GM12864 (cell line): Measurements from ENCODE around the gene NCS1.

Source experiments
- DNase-seq: peaks from one replicate; pipeline ENCODE4 v3.0.0-alpha.2; 2011; ENCODE audit warnings: low read depth
- H3K4me3 ChIP-seq: 2 replicates; pipeline ENCODE4 v1.5.1; 2011; ENCODE audit warnings: mild to moderate bottlenecking, low read depth, low read length, control low read depth
- CTCF ChIP-seq: IDR thresholded peaks from 2 replicates; pipeline ENCODE4 v1.5.1; 2011; ENCODE audit warnings: low read depth, mild to moderate bottlenecking, moderate library complexity, low read length, control low read depth, inconsistent platforms; ENCODE audit errors: missing control alignments

The NCS1 gene

GRCh38 chr9:130174920-130175321 is 2.7 kb downstream of the NCS1 start:
- no peak overlapping the region for H3K4me3 ChIP-seq
- DNase-seq = no peak
- TF ChIP-seq CTCF = no peak

GRCh38 chr9:130175355-130175754 is 3.2 kb downstream of the NCS1 start:
- no peak overlapping the region for H3K4me3 ChIP-seq
- no peak for TF ChIP-seq CTCF
- no peak for DNase-seq

GRCh38 chr9:130176760-130177159 is 4.6 kb downstream of the NCS1 start:
- TF ChIP-seq CTCF = no peak
- no peak overlapping the region for H3K4me3 ChIP-seq
- no peak for DNase-seq

- H3K4me3 ChIP-seq = no peak overlapping the region
- no peak for DNase-seq
- TF ChIP-seq CTCF = no peak
These were observed 5.9 kb downstream of the NCS1 start for GRCh38 chr9:130177898-130178805.

- H3K4me3 ChIP-seq = no peak overlapping the region
- DNase-seq = no peak
- TF ChIP-seq CTCF = no peak
These were observed 7.2 kb downstream of the NCS1 start for GRCh38 chr9:130179331-130179907.

- H3K4me3 ChIP-seq = no peak overlapping the region
- DNase-seq = no peak
- no peak for TF ChIP-seq CTCF
These were observed 8.3 kb downstream of the NCS1 start for GRCh38 chr9:130180516-130180915.
